Activated T-helper 2 cell treated with anti-CD3 and anti-CD28 coated beads, Interferon-gamma antibody, Interleukin-2, Interleukin-4, amounts not matched to agents 10 μg/mL and 5 μg/mL and 100 μg/mL, durations not matched to agents 14 hours and 24 hours and 36 hours (primary cell): ENCODE results near the gene ERCC3. TPM values are rescaled to one million over a fixed set of nuclear protein-coding genes. Genes with fewer than 3 reads are reported as not detected.
"Not testable (repeated sequence)": the region's sequence is repeated elsewhere in the genome, so short reads cannot be mapped to it uniquely, and the experiment has no call there.

Source experiments
- DNase-seq: peaks from one replicate; pipeline ENCODE4 v3.0.0; 2021; ENCODE audit warnings: low spot score
- H3K27ac Mint-ChIP-seq: one replicate; pipeline ENCODE4 v1.8.0; 2021; ENCODE audit warnings: mixed read lengths
- H3K27me3 Mint-ChIP-seq: one replicate; pipeline ENCODE4 v1.8.0; 2021; ENCODE audit warnings: low read depth, mixed read lengths
- H3K36me3 Mint-ChIP-seq: one replicate; pipeline ENCODE4 v1.8.0; 2021; ENCODE audit warnings: low read depth, mixed read lengths
- H3K4me1 Mint-ChIP-seq: one replicate; pipeline ENCODE4 v1.8.0; 2021; ENCODE audit warnings: low read depth, mixed read lengths
- H3K4me3 Mint-ChIP-seq: one replicate; pipeline ENCODE4 v1.8.0; 2021; ENCODE audit warnings: low read depth, mild to moderate bottlenecking, moderate library complexity, mixed read lengths
- H3K9me3 Mint-ChIP-seq: one replicate; pipeline ENCODE4 v1.8.0; 2021; ENCODE audit warnings: mixed read lengths
- intact Hi-C: fragments of 100-400 bp; cut with micrococcal nuclease; formaldehyde crosslinking; loops from one replicate; pipeline ENCODE4 v1.15.1; 2023
- total RNA-seq: library from RNA; stranded (reverse); gene quantifications from 2 replicates; pipeline ENCODE4 v1.2.3, GENCODE V29; 2022

The ERCC3 gene
- total RNA-seq, 1 donor from 2014 or later = 58.0 TPM

DNA sequence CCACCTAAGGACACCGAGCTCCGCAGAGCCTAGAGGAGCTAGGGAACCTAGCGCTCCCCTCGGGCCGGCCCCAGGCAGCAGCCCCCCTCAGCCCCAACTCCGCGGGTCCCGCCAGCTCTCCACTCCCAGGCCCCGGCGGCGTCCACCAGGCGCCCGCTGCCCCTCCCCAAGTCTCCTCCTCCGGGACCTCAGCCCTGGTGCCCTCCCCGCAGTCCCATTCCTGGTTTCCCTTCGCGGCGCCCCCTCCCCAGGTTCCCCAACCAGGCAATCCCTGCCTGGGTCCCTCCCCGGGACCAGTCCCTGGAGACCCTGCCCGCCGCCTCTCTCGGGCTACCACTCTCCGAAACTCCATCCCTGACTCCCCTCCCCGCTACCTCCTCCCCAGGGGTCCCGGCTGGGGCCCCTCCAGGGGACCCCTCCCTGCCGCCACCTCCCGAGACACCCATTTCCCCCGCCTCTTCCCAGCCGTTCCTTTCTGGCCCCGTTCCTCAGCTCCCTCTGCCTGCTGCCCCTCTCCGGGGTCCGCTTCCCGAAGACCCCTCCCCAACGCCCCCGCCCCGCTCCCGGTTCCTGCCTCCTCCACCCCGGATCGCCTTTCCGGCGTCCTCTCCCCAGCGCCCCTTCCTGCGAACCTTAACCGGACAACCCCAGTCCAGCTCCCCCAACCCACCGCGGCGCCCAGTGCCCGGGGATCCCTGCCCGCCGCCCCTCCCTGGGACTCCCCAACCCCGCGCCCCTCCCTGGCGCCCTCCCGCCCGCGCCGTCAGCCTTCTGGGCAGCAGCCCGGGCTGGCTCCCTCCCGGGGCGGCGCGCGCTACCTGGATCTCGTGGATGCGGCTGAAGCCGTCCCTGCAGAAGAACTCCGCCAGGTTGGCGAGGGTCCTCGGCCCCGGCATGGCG, 74.5 kb downstream of the ERCC3 start:
- DNase-seq = no peak
- Mint-ChIP-seq H3K9me3 (no peaks in the 10 kb centered on the region), H3K4me3 (no peak overlapping the region), H3K4me1 (peaks cover 8% of the 10 kb centered on the region), H3K36me3 (peaks cover 3% of the 10 kb centered on the region), H3K27ac (no peak overlapping the region), H3K27me3 (peaks cover 56% of the 10 kb centered on the region)
- intact Hi-C loops = no loop called here

DNA sequence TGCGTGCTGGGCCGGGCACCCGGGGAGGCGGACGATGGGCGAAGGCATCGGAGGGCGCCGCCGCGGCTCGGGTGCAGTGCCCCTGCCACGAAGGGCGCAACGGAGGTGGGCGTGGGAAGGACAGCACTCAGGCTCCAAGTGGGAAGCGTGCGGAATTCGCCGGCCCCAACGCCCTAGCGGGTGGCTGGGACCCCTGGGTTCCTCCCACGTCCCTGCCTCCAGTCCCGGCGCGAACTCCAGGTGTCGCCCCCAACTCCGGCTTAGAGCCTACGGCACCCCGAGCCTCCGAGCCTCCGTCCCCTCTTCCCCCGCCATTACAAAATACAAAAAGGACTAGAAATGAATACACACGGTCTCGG, 75.2 kb downstream of the ERCC3 start:
- intact Hi-C loops = no loop called here
- H3K9me3 Mint-ChIP-seq = no peaks in the 10 kb centered on the region
- DNase-seq = no peak
- no peak overlapping the region for H3K4me3 Mint-ChIP-seq
- no peak overlapping the region for H3K27ac Mint-ChIP-seq
- H3K4me1 Mint-ChIP-seq = peaks cover 8% of the 10 kb centered on the region
- peaks cover 54% of the 10 kb centered on the region for H3K27me3 Mint-ChIP-seq
- H3K36me3 Mint-ChIP-seq = peaks cover 3% of the 10 kb centered on the region

DNA sequence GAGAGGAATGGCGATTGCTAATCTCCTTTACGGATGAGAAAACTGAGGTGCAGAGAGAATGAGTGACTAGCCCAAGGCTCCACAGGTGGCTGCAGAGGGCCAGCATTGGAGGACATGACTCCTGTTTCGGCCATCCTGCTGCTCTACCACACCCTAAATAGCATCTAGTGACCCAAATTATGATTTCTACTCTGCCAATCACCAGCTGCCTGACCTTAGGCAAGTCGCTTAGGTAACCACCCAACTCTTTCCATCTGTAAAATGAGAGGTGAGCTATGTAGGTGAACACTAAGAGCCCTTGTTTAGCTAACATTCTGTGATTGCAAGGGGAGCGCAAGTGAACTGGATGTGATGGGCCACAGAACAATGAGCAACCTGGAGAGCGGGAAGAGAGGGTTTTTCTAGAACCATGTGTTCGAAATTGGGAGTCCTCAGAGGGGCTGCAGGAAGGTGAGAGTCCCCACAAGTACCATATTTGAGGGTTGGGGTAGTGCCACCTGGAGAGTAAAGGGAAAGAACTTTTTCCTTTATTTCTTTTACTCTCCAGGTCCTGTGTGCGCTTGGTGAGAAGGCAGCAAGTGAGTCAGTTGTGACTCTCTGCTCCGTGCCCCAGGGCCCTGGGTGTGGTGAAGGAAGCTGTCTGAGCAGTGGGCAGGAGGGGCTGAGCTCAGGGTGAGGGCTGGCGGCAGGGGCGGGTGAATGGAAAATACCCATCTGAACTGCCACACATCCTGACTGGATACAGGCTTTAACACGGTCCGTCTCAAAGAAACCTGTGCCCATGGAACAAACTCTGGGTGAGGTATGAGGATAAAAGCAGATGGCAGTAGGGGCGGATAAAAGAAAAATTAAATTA, 76.2 kb downstream of the ERCC3 start:
- no peak overlapping the region for H3K27ac Mint-ChIP-seq
- no peak for DNase-seq
- H3K27me3 Mint-ChIP-seq = peaks cover 56% of the 10 kb centered on the region
- no peak overlapping the region for H3K4me3 Mint-ChIP-seq
- H3K36me3 Mint-ChIP-seq = peaks cover 3% of the 10 kb centered on the region
- peaks cover 8% of the 10 kb centered on the region for H3K4me1 Mint-ChIP-seq
- intact Hi-C loops = no loop called here
- H3K9me3 Mint-ChIP-seq = no peaks in the 10 kb centered on the region

DNA sequence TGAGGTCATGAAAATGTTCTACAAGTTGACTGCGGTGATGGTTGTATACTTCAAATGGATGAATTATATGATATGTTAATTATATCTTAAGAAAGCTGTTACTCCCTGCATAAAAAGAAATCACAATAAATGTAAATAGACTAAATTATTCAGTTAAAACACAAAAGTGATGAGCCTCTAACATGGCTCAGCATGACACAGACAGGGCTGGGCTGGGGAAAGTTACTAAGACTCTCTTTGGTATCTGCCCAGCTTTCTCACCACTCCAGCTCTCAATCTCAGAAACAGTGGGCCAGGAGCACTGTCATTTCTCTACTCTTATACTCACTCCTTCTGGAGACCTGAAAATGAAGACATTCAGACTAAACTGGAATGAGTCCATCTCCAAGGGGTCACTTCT, 77.4 kb downstream of the ERCC3 start:
- no peaks in the 10 kb centered on the region for H3K9me3 Mint-ChIP-seq
- no peak overlapping the region for H3K27ac Mint-ChIP-seq
- no peak overlapping the region for H3K4me3 Mint-ChIP-seq
- intact Hi-C loops = no loop called here
- peaks cover 8% of the 10 kb centered on the region for H3K4me1 Mint-ChIP-seq
- H3K27me3 Mint-ChIP-seq = peaks cover 62% of the 10 kb centered on the region
- H3K36me3 Mint-ChIP-seq = peaks cover 3% of the 10 kb centered on the region
- no peak for DNase-seq

DNA sequence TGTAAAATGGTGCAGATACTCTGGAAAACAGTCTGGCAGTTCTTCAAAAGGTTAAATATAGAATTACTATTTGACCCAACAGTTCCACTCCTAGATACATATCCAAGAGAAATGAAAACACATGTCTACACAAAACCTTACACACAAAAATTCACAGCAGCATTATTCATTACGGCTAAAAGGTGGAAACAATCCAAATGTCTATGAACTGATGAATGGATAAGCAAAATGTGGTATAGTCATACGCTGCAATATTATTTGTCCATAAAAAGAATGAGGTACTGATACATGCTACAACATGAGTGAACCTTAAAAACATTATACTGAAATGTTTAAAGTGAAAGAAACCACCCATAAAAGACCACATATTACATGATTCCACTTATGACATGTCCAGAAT, 77.8 kb downstream of the ERCC3 start:
- no peak overlapping the region for H3K4me3 Mint-ChIP-seq
- H3K4me1 Mint-ChIP-seq = peaks cover 8% of the 10 kb centered on the region
- H3K27me3 Mint-ChIP-seq = peaks cover 63% of the 10 kb centered on the region
- H3K36me3 Mint-ChIP-seq = peaks cover 3% of the 10 kb centered on the region
- no peak for DNase-seq
- H3K9me3 Mint-ChIP-seq = no peaks in the 10 kb centered on the region
- no peak overlapping the region for H3K27ac Mint-ChIP-seq
- intact Hi-C loops = no loop called here

DNA sequence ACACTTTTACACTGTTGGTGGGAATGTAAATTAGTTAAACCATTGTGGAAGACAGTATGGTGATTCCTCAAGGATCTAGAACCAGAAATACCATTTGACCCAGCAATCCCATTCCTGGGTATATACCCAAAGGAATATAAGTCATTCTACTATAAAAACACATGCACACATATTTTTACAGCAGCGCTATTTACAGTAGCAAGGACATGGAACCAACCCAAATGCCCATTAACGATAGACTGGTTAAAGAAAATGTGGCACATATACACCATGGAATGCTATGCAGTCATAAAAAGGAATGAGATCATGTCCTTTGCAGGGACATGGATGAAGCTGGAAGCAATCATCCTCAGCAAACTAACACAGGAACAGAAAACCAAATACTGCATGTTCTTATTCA, 79.7 kb downstream of the ERCC3 start:
- not testable (repeated sequence) for H3K36me3 Mint-ChIP-seq, H3K4me3 Mint-ChIP-seq

DNA sequence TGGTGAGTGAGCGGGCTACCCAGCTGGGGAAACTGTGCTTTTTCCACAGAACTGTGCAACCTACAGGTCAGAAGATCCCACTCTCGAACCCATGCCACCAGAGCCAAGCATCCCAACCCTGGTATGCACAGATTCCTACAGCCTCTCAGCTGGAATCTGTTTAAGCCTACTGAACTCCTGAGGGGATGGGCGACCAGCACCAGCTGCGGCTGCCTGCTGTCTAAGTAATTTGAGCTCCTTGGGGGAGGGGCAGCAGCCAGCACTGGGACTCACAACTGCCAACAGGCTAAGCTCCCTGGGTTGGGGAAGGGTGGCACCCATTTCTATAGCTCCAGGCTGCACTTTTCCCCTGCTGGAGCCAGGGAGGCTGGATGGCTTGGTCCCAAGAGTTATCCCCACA, 85.6 kb downstream of the ERCC3 start:
- H3K4me3 Mint-ChIP-seq = no peak overlapping the region
- H3K4me1 Mint-ChIP-seq = no peaks in the 10 kb centered on the region
- H3K36me3 Mint-ChIP-seq = no peaks in the 10 kb centered on the region
- no peaks in the 10 kb centered on the region for H3K9me3 Mint-ChIP-seq
- no peak for DNase-seq
- intact Hi-C loops = no loop called here
- H3K27ac Mint-ChIP-seq = no peak overlapping the region
- peaks cover 32% of the 10 kb centered on the region for H3K27me3 Mint-ChIP-seq

More for the DNA sequence above, 79.7 kb downstream of the ERCC3 start:
- H3K27me3 Mint-ChIP-seq = peaks cover 65% of the 10 kb centered on the region
- H3K4me1 Mint-ChIP-seq, H3K27ac Mint-ChIP-seq, DNase-seq, intact Hi-C loops, H3K9me3 Mint-ChIP-seq: not testable (repeated sequence)

Other genes with a start within 250 kb of the ERCC3 start
- gene BIN1, start 187.0 kb downstream of the ERCC3 start, total RNA-seq = 48.1 and 51.7 TPM in 2 replicates
- not detected in 2 replicates for gene CYP27C1, start 73.8 kb downstream of the ERCC3 start, total RNA-seq
- gene MAP3K2, start 93.8 kb upstream of the ERCC3 start, total RNA-seq = 49.6 and 51.3 TPM in 2 replicates
- gene PROC, start 124.3 kb upstream of the ERCC3 start, total RNA-seq = not detected in 2 replicates
- gene IWS1, start 232.3 kb upstream of the ERCC3 start, total RNA-seq = 54.7 and 58.1 TPM in 2 replicates
- gene MYO7B, start 241.5 kb upstream of the ERCC3 start, total RNA-seq = 0.07 and 0.30 TPM in 2 replicates